ENCODE data around the gene MTX3. TPM values are rescaled to one million over a fixed set of nuclear protein-coding genes. Genes with fewer than 3 reads are reported as not detected.

Gene MTX3
- total RNA-seq, 4 donors from 2014 or later: 15.0 to 20.8 (median 15.8) TPM

DNA sequence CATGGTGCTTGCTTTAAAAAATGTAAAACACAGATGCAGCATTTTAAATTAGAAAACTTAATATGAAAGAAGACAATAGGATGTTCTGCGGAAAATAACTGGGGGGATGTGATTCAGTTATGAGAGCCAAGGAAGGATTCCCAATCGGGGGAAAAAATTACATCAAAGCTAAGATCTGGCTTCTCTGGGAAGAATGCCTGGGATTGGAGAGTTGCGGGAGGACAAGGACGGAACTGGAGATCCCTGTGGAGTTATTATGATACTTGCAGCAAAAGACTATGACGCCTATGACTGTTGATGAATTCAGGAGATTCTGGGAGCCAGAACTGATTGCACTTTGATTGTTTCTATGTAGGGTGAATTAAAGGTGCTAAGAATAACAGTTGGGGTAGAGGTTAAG, 24.6 kb downstream of the MTX3 start:
- intact Hi-C loops (cut with DNase I): no loop called here
- Histone ChIP-seq H3K36me3 (no peaks in the 10 kb centered on the region), H3K27ac (replicated peaks in 1 of 4) (no peak overlapping the region), H3K4me3 (no peak overlapping the region), H3K4me1 (no peaks in the 10 kb centered on the region), H3K27me3 (peaks cover 0 to 9% (median 0%) of the 10 kb centered on the region in 4 donors), H3K9me3 (no peaks in the 10 kb centered on the region)
- TF ChIP-seq POLR2AphosphoS5 (IDR thresholded peaks at IDR 0.05) (no peak), POLR2A (IDR thresholded peaks at IDR 0.05; ENCODE audit: low read depth) (no peak), EP300 (IDR thresholded peaks at IDR 0.05) (no peak), CTCF (IDR thresholded peaks at IDR 0.05) (no peak)
- DNase-seq (ENCODE audit: extremely low spot score): peak; percentile 55
- 80% methylated on average over 5 of the region's 5 CpGs for WGBS

DNA sequence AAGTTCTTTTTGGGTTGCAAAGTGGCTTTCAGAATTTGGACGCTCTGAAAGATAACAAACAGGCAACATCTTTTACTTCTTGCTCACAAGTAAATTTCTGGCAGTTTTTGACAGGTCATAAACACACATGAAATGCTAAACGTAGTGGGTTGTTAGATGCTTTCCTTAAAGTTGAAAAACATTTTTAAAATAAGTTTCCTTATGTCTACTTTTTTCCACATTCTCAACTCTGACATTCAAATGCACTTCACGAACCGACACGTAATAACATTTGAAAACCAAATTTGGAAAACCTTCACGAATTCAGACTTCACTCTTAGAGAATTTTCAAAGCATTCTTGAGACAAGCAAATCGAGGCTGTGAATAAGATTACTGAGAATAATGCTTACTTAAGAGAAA, 26.9 kb downstream of the MTX3 start:
- TF ChIP-seq POLR2A (IDR thresholded peaks at IDR 0.05; ENCODE audit: low read depth) (no peak), CTCF (IDR thresholded peaks at IDR 0.05) (no peak), POLR2AphosphoS5 (IDR thresholded peaks at IDR 0.05) (no peak), EP300 (IDR thresholded peaks at IDR 0.05) (no peak)

DNA sequence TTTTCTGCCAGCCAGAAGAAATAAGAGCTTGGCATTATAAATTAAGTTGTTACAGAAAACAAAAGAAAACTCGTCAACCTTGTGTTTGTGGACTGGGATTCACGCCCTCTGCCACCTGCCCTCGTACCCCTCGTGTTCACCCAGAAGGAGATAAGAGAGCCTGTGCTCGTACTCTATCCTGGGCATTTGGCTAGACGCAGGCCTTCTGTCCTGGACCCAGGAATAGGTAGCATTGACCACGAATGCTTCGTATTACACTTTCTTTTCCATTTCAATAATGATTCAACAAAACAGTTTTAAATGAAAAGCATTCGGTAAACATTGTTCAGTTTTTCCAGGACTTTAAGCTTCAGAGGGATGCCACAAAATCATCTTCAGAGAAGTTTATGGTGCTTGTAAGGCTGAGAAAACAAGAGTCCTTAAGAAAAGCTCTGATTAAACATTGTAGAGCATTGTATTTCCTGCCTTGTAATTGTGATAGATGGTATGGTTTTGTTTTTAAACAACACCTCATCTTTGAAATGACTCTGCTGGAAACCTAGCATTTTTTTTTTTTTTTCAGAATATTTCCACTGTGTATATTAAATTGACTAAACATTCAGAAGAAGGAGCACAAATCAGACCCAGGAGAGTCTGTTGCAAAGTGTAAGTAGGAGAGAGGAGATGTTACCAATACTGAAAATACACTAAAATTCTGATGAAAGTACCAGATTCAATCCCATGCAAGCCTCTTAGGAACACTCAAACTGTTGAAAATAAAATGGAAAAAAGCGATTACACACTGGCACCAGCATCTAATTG, 27.6 kb downstream of the MTX3 start:
- TF ChIP-seq POLR2AphosphoS5 (IDR thresholded peaks at IDR 0.05) (no peak), EP300 (IDR thresholded peaks at IDR 0.05) (no peak), CTCF (IDR thresholded peaks at IDR 0.05) (no peak), POLR2A (IDR thresholded peaks at IDR 0.05; ENCODE audit: low read depth) (no peak)
- Histone ChIP-seq H3K36me3 (no peaks in the 10 kb centered on the region), H3K27me3 (peaks cover 0 to 9% (median 0%) of the 10 kb centered on the region in 4 donors), H3K9me3 (no peaks in the 10 kb centered on the region), H3K27ac (replicated peaks in 1 of 4) (no peak overlapping the region), H3K4me1 (no peaks in the 10 kb centered on the region), H3K4me3 (no peak overlapping the region)
- 84% methylated on average over 10 of the region's 10 CpGs for WGBS
- intact Hi-C loops (cut with DNase I): no loop called here
- DNase-seq (ENCODE audit: extremely low spot score): no peak

More for the DNA sequence above, 26.9 kb downstream of the MTX3 start:
- DNase-seq (ENCODE audit: extremely low spot score): no peak
- WGBS: 66% methylated on average over 7 of the region's 7 CpGs
- intact Hi-C loops (cut with DNase I): no loop called here
- Histone ChIP-seq H3K9me3 (no peaks in the 10 kb centered on the region), H3K36me3 (no peaks in the 10 kb centered on the region), H3K4me3 (no peak overlapping the region), H3K4me1 (no peaks in the 10 kb centered on the region), H3K27ac (replicated peaks in 1 of 4) (no peak overlapping the region), H3K27me3 (peaks cover 0 to 9% (median 0%) of the 10 kb centered on the region in 4 donors)

DNA sequence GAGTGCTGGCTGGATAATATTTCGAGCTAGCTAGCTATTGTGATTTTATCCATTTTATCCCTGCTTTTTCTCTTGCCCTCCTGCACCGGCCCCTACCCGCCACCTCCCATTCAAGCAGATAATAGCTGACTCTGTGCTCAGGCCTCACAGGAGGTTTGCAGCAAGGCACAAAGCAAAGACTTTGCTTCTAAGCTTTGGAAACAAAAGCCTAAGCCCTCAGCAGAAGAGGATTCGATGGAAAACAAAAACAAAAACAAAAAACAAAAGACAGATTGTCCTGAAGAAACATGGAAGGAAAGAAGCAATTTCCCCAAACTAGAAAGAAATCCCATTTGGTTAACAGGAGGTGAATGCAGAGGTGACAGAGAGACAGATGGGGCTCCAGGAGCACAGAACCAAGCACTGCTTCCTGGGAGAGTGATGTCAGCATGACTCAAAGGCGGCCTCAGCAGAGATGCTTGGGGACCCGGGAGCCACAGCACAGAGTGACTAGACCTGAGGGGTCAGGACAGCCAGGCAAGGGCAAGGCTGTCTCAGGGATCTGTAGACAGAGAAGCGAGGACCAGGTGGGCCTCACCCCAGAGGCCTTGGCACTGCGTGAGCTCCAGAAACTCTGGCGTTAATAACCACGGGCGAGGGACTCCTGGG, 28.4 kb downstream of the MTX3 start:
- peak; percentile 68 for DNase-seq (ENCODE audit: extremely low spot score)
- Histone ChIP-seq H3K36me3 (no peaks in the 10 kb centered on the region), H3K4me3 (no peak overlapping the region), H3K27me3 (peaks cover 0 to 7% (median 0%) of the 10 kb centered on the region in 4 donors), H3K4me1 (no peaks in the 10 kb centered on the region), H3K27ac (replicated peaks in 1 of 4) (no peak overlapping the region), H3K9me3 (no peaks in the 10 kb centered on the region)
- intact Hi-C loops (cut with DNase I): no loop called here
- TF ChIP-seq EP300 (IDR thresholded peaks at IDR 0.05) (no peak), POLR2AphosphoS5 (IDR thresholded peaks at IDR 0.05) (no peak), CTCF (IDR thresholded peaks at IDR 0.05) (no peak), POLR2A (IDR thresholded peaks at IDR 0.05; ENCODE audit: low read depth) (no peak)
- 81% methylated on average over 11 of the region's 11 CpGs for WGBS
